Hematopoietic multipotent progenitor cell (in vitro differentiated cells): ENCODE data around the gene PGBD5. TPM values are rescaled to one million over a fixed set of nuclear protein-coding genes. Genes with fewer than 3 reads are reported as not detected.

Experiments
- DNase-seq, 3 donors: peaks; one replicate each; pipeline ENCODE4 v3.0.0-alpha.2; 2011 to 2015; ENCODE audit warnings: low read depth in 2 of 3, low spot score in 2 of 3
- total RNA-seq: library from RNA; depleted of rRNA; stranded (reverse); fragments of >200 nt; gene quantifications from one replicate; pipeline ENCODE4 v1.2.3, GENCODE V29; 2012

The PGBD5 gene
- total RNA-seq, 1 donor: under 0.01 TPM

GRCh38 chr1:230398856-230399255 is 27.3 kb downstream of the PGBD5 start:
- no peak for DNase-seq

- DNase-seq: no peak
These were observed 29.2 kb downstream of the PGBD5 start for GRCh38 chr1:230396966-230397365.

GRCh38 chr1:230395932-230396331 is 30.2 kb downstream of the PGBD5 start:
- DNase-seq: no peak

GRCh38 chr1:230394741-230395140 is 31.4 kb downstream of the PGBD5 start:
- DNase-seq: no peak

GRCh38 chr1:230394134-230394533 is 32.0 kb downstream of the PGBD5 start:
- no peak for DNase-seq

- DNase-seq: no peak
These were observed 32.4 kb downstream of the PGBD5 start for GRCh38 chr1:230393722-230394121.

GRCh38 chr1:230392920-230393521 is 33.1 kb downstream of the PGBD5 start:
- no peak for DNase-seq

GRCh38 chr1:230392536-230392909 is 33.6 kb downstream of the PGBD5 start:
- DNase-seq: no peak

- no peak for DNase-seq
These were observed 34.2 kb downstream of the PGBD5 start for GRCh38 chr1:230391776-230392535.

GRCh38 chr1:230390371-230390770 is 35.8 kb downstream of the PGBD5 start:
- DNase-seq: no peak

- DNase-seq: no peak
These were observed 38.3 kb downstream of the PGBD5 start for GRCh38 chr1:230387876-230388275.

GRCh38 chr1:230387296-230387695 is 38.8 kb downstream of the PGBD5 start:
- DNase-seq: no peak

- no peak for DNase-seq
These were observed 39.4 kb downstream of the PGBD5 start for GRCh38 chr1:230386637-230387262.

- no peak for DNase-seq
These were observed 40.2 kb downstream of the PGBD5 start for GRCh38 chr1:230385930-230386329.

GRCh38 chr1:230385158-230385450 is 41.0 kb downstream of the PGBD5 start:
- no peak for DNase-seq

- no peak for DNase-seq
These were observed 41.6 kb downstream of the PGBD5 start for GRCh38 chr1:230384380-230385157.

- DNase-seq: no peak
These were observed 42.7 kb downstream of the PGBD5 start for GRCh38 chr1:230383425-230383824.

GRCh38 chr1:230382001-230382491 is 44.1 kb downstream of the PGBD5 start:
- DNase-seq: no peak

- DNase-seq: no peak
These were observed 44.5 kb downstream of the PGBD5 start for GRCh38 chr1:230381585-230381984.

- DNase-seq: no peak
These were observed 45.1 kb downstream of the PGBD5 start for GRCh38 chr1:230381049-230381467.

- no peak for DNase-seq
These were observed 46.2 kb downstream of the PGBD5 start for GRCh38 chr1:230379928-230380327.
